Left colon (tissue), 2 donors: Measurements from ENCODE around the gene TEAD1. TPM values are rescaled to one million over a fixed set of nuclear protein-coding genes. Genes with fewer than 3 reads are reported as not detected.

ENCODE experiments used
- ATAC-seq: fragments of 200-7000 bp; cut with Tn5 transposase; one replicate; pipeline ENCODE4 v1.9.1; 2020; ENCODE audit warnings: mild to moderate bottlenecking, moderate library complexity
- DNase-seq, 2 donors: peaks; one replicate each; pipeline ENCODE4 v3.0.0-alpha.2; 2020
- intact Hi-C, 2 donors: fragments of 100-400 bp; cut with DNase I in 1 of 2; cut with micrococcal nuclease in 1 of 2; formaldehyde crosslinking; loops; one replicate each; pipeline versions ENCODE4 v1.11.2 to v1.14.0; 2022; cut with DNase I, micrococcal nuclease
- total RNA-seq, 2 donors: library from RNA; stranded (reverse); fragmentation: NEBNext Ultra II Directional; extraction: Animal tissue kit (Norgen Biotek cat#: 25700); gene quantifications; one replicate each; pipeline ENCODE4 v1.2.1, GENCODE V29; 2021
- donor health status: DM: no; HTN: no; CAD: no.
- donor health status: DM: yes; HTN: yes; CAD: no.

The TEAD1 gene
- total RNA-seq, 2 donors from 2014 or later: 43.0 to 51.3 TPM

GRCh38 chr11:12768726-12769673, 94.8 kb downstream of the TEAD1 start:
- intact Hi-C loops: no loop called here

GRCh38 chr11:12769834-12770345, 95.7 kb downstream of the TEAD1 start:
- intact Hi-C loops: no loop called here
- no peak for DNase-seq

More at GRCh38 chr11:12768726-12769673, 94.8 kb downstream of the TEAD1 start:
- no peak for ATAC-seq
- no peak for DNase-seq

GRCh38 chr11:12770435-12770834, 96.2 kb downstream of the TEAD1 start:
- DNase-seq: no peak
- intact Hi-C loops: no loop called here
- no peak for ATAC-seq

More at GRCh38 chr11:12769834-12770345, 95.7 kb downstream of the TEAD1 start:
- ATAC-seq: no peak

GRCh38 chr11:12770966-12771597, 96.9 kb downstream of the TEAD1 start:
- no peak for DNase-seq
- intact Hi-C loops: no loop called here
- no peak for ATAC-seq

GRCh38 chr11:12771875-12772274, 97.7 kb downstream of the TEAD1 start:
- ATAC-seq (no peak), DNase-seq (no peak)
- intact Hi-C loops: no loop called here

GRCh38 chr11:12772324-12772723, 98.1 kb downstream of the TEAD1 start:
- intact Hi-C loops: no loop called here
- ATAC-seq (no peak), DNase-seq (no peak)

- DNase-seq: no peak
- intact Hi-C loops: no loop called here
- no peak for ATAC-seq
These were observed 99.4 kb downstream of the TEAD1 start for GRCh38 chr11:12773591-12773990.

- no peak for DNase-seq
- intact Hi-C loops: no loop called here
- ATAC-seq: no peak
These were observed 101.7 kb downstream of the TEAD1 start for GRCh38 chr11:12775955-12776354.

GRCh38 chr11:12777208-12777874, 103.1 kb downstream of the TEAD1 start:
- DNase-seq (no peak), ATAC-seq (peak; percentile 21)
- intact Hi-C loops: no loop called here

- intact Hi-C loops: no loop called here
- ATAC-seq (no peak), DNase-seq (no peak)
These were observed 104.2 kb downstream of the TEAD1 start for GRCh38 chr11:12778240-12778905.

GRCh38 chr11:12783765-12784164, 109.5 kb downstream of the TEAD1 start:
- DNase-seq (no peak), ATAC-seq (no peak)
- intact Hi-C loops: no loop called here

GRCh38 chr11:12784445-12784844, 110.2 kb downstream of the TEAD1 start:
- DNase-seq (no peak), ATAC-seq (no peak)
- intact Hi-C loops: no loop called here

- DNase-seq: no peak
- intact Hi-C loops: no loop called here
- ATAC-seq: no peak
These were observed 110.8 kb downstream of the TEAD1 start for GRCh38 chr11:12784987-12785386.

GRCh38 chr11:12785901-12786300, 111.7 kb downstream of the TEAD1 start:
- ATAC-seq (no peak), DNase-seq (no peak)
- intact Hi-C loops: no loop called here

- no peak for DNase-seq
- no peak for ATAC-seq
- intact Hi-C loops: no loop called here
These were observed 112.2 kb downstream of the TEAD1 start for GRCh38 chr11:12786450-12786849.

- intact Hi-C loops: no loop called here
- DNase-seq (no peak), ATAC-seq (no peak)
These were observed 112.7 kb downstream of the TEAD1 start for GRCh38 chr11:12786891-12787290.

GRCh38 chr11:12787847-12788246, 113.6 kb downstream of the TEAD1 start:
- intact Hi-C loops: no loop called here
- ATAC-seq (no peak), DNase-seq (no peak)

GRCh38 chr11:12789054-12789453, 114.8 kb downstream of the TEAD1 start:
- DNase-seq (no peak), ATAC-seq (no peak)
- intact Hi-C loops: no loop called here
